GM12878 (cell line): ENCODE data around the gene LARP6.

Source experiments
- NFIC ChIP-seq: IDR thresholded peaks from 2 replicates; pipeline ENCODE4 v1.6.1; 2012; ENCODE audit warnings: low read depth, mild to moderate bottlenecking, inconsistent platforms, low read length, moderate library complexity
- POLR2A ChIP-seq: IDR thresholded peaks from 2 replicates; pipeline ENCODE4 v1.6.1; 2011; ENCODE audit warnings: low read depth, mild to moderate bottlenecking, low read length
- POLR2AphosphoS5 ChIP-seq: IDR thresholded peaks from 2 replicates; pipeline ENCODE4 v1.6.1; 2011; ENCODE audit warnings: mild to moderate bottlenecking, low read length, inconsistent platforms
- SREBF2 ChIP-seq: IDR thresholded peaks from 2 replicates; pipeline ENCODE4 v1.6.1; 2012; ENCODE audit warnings: mild to moderate bottlenecking, low read length
- TF ChIP-seq, protein P1 (sequence below), 3 experiments: IDR thresholded peaks in 2 of 3; conservative IDR thresholded peaks in 1 of 3; 2 replicates each; pipeline ENCODE4 v1.5.1; 2011; ENCODE audit warnings: low read depth in 3 of 3, low read length in 3 of 3, mild to moderate bottlenecking in 3 of 3, control low read depth in 2 of 3, moderate library complexity in 2 of 3, inconsistent platforms in 1 of 3, mixed read lengths in 1 of 3; ENCODE audit not compliant: control insufficient read depth in 2 of 3, insufficient read depth in 1 of 3; ENCODE audit errors: extremely low read depth in 1 of 3

DNA sequence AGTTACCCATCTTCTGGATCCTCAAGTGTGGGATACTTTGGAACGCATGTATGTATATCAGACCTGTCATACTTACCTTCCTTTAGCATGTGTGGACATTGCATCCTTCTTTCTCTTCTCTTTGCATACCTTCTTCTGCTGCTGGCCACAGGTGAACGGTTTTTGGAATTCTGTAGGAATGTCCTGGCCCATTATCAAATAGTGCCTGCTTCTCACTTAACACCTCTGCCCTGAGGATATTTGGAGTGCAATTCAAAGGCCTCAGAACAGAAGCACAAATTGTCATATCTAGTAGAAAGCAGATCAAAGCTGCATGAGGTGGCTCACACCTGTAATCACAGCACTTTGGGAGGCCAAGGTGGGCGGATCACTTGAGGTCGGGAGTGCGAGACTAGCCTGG lies 56.5 kb downstream of the LARP6 start:
- no peak for TF ChIP-seq POLR2A
- no peak for TF ChIP-seq POLR2AphosphoS5
- TF ChIP-seq, protein P1, sequence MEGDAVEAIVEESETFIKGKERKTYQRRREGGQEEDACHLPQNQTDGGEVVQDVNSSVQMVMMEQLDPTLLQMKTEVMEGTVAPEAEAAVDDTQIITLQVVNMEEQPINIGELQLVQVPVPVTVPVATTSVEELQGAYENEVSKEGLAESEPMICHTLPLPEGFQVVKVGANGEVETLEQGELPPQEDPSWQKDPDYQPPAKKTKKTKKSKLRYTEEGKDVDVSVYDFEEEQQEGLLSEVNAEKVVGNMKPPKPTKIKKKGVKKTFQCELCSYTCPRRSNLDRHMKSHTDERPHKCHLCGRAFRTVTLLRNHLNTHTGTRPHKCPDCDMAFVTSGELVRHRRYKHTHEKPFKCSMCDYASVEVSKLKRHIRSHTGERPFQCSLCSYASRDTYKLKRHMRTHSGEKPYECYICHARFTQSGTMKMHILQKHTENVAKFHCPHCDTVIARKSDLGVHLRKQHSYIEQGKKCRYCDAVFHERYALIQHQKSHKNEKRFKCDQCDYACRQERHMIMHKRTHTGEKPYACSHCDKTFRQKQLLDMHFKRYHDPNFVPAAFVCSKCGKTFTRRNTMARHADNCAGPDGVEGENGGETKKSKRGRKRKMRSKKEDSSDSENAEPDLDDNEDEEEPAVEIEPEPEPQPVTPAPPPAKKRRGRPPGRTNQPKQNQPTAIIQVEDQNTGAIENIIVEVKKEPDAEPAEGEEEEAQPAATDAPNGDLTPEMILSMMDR (IDR thresholded peaks at IDR 0.05 in 2 of 3, conservative IDR thresholded peaks at IDR 0.05 in 1 of 3; ENCODE audit: control insufficient read depth in 2 of 3, extremely low read depth in 1 of 3, insufficient read depth in 1 of 3, low read depth in 3 of 3, low read length in 3 of 3): no peak
- TF ChIP-seq NFIC: no peak
- TF ChIP-seq SREBF2: no peak
